Body of pancreas (tissue), 4 donors: ENCODE results near the gene MAP2K7. TPM values are rescaled to one million over a fixed set of nuclear protein-coding genes. Genes with fewer than 3 reads are reported as not detected.

Experiments used
- ATAC-seq: fragments of 150-250 bp; one replicate; pipeline ENCODE4 v1.9.1; 2016
- DNase-seq, 4 donors: peaks; one replicate each; pipeline ENCODE4 v3.0.0-alpha.2; 2019
- H3K27ac ChIP-seq, 4 donors: fragments of 200-600 bp; sonication (generic); 1 replicate in 3 of 4; 2 replicates in 1 of 4; pipeline versions ENCODE4 v1.5.1 to v1.6.1; 2016 to 2019; ENCODE audit warnings: mild to moderate bottlenecking in 1 of 4, mixed read lengths in 1 of 4, moderate library complexity in 1 of 4
- H3K27me3 ChIP-seq, 2 donors: fragments of 200-600 bp; sonication (generic); one replicate each; pipeline ENCODE4 v1.6.0; 2016; ENCODE audit warnings: mild to moderate bottlenecking in 1 of 2
- H3K36me3 ChIP-seq, 2 donors: fragments of 200-600 bp; sonication (generic); replicated peaks in 1 of 2; 2 replicates each; pipeline ENCODE4 v1.5.1; 2016; ENCODE audit warnings: low read depth in 2 of 2; ENCODE audit not compliant: insufficient read depth in 1 of 2
- H3K4me1 ChIP-seq: fragments of 200-600 bp; sonication (generic); one replicate; pipeline ENCODE4 v1.6.0; 2016
- H3K4me3 ChIP-seq, 2 donors: fragments of 200-600 bp; sonication (generic); 1 replicate in 1 of 2; 2 replicates in 1 of 2; pipeline ENCODE4 v1.5.1; 2016 to 2019
- H3K9me3 ChIP-seq, 3 donors: fragments of 200-600 bp; sonication (generic); 1 replicate in 2 of 3; 2 replicates in 1 of 3; pipeline ENCODE4 v1.5.1; 2016
- CTCF ChIP-seq, 7 experiments: fragments of 450-650 bp in 4 of 7; fragments of 200-600 bp in 3 of 7; sonication (generic) in 3 of 7; IDR thresholded peaks; one replicate each; pipeline ENCODE4 v1.5.1; 2016 to 2019; ENCODE audit warnings: antibody characterized with exemption in 7 of 7
- POLR2A ChIP-seq, 3 donors: fragments of 450-650 bp; IDR thresholded peaks; one replicate each; pipeline ENCODE4 v1.6.1; 2016; ENCODE audit warnings: antibody characterized with exemption in 3 of 3, mild to moderate bottlenecking in 2 of 3
- WGBS, 2 donors: methylation state at CpG; one replicate each; pipeline ENCODE4 v1.1.5; 2017; 5-methylcytosine and 5-hydroxymethylcytosine counted together
- intact Hi-C: fragments of 100-400 bp; cut with DNase I; formaldehyde crosslinking; loops from one replicate; pipeline ENCODE4 v1.15.1; 2023
- total RNA-seq, 2 donors: library from RNA; depleted of rRNA; stranded (reverse); fragments of >200 nt; gene quantifications; one replicate each; pipeline ENCODE4 v1.1.0, GENCODE V29; 2016

The MAP2K7 gene
- total RNA-seq, 2 donors from 2014 or later = 8.0 to 34.9 TPM

DNA sequence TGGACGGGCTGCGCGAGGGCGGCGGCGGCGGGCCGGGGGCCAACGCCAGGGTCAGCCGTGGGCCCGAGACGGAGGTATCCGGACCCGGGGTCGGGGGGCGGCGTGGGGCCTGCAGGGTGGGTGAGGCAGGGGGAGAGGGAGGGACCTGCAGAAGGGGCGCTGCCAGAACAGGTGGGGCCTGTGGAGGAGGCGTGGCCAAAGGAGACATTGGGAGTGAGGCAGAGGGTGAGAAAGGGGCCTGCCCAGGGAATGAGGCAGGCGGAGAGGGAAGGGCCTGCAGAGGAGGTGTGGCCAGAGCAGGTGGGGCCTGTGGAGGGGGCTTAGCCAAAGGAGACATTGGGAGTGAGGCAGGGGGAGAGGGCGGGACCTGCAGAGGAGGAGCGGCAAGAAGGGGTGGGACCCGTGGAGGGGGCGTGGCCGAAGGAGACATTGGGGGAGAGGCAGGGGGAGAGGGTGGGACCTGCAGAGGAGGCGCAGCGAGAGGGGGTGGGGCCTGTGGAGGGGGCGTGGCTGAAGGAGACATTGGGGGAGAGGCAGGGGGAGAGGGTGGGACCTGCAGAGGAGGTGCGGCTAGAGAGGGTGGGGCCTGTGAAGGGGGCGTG is 33.7 kb upstream of the MAP2K7 start:
- peak; percentile 62 to 82 (median 64) for DNase-seq
- peaks cover 54% of the 10 kb centered on the region for H3K4me1 ChIP-seq
- WGBS, 2 donors = 30 to 38% methylated on average over 15 to 28 of the region's 30 CpGs
- H3K36me3 ChIP-seq = no peaks in the 10 kb centered on the region
- ATAC-seq = no peak
- H3K27me3 ChIP-seq = no peaks in the 10 kb centered on the region
- H3K4me3 ChIP-seq = no peak overlapping the region
- H3K9me3 ChIP-seq = no peaks in the 10 kb centered on the region
- H3K27ac ChIP-seq = peak overlapping the region; percentile 81 to 94 (median 91)
- intact Hi-C loops = no loop called here
- TF ChIP-seq POLR2A (IDR thresholded peaks at IDR 0.05) (no peak), CTCF (IDR thresholded peaks at IDR 0.05) (no peak)

DNA sequence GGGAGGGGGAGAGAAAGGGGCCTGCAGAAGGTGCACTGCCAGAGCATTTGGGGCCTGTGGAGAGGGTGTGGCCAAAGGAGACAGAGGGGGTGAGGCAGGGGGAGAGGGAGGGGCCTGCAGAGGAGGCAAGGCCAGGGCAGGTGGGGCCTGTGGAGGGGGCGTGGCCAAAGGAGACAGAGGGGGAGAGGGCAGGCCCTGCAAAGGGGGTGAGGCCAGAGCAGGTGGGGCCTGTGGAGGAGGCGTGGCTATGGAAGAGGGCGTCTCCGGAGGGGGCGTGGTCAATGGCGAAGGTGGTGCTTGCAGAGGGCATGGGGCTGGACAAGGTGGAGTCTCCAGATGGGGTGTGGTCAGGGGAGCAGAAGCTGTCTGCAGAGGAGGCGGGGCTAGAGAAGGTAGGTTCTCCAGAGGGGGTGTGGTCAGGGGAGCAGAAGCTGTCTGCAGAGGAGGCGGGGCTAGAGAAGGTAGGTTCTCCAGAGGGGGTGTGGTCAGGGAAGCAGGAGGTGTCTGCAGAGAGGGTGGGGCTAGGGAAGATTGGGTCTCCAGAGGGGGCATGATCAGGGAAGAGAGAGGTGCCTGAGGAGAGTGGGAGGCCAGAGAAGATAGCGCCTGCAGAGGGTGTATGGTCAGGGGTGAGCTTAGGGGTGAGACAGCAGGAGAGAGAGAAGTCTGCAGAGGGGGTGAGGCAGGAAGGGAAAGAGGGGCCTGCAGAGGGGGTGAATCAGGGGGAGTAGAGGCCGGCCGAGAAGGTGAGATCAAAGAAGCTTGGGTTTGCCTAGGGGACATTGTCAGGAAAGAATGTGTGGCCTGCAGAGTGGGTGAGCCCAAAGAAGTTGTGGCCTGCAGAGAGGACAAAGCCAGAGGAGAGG is 32.9 kb upstream of the MAP2K7 start:
- intact Hi-C loops = no loop called here
- no peak for TF ChIP-seq POLR2A (IDR thresholded peaks at IDR 0.05)
- no peak for TF ChIP-seq CTCF (IDR thresholded peaks at IDR 0.05)
- H3K4me3 ChIP-seq = no peak overlapping the region
- no peaks in the 10 kb centered on the region for H3K27me3 ChIP-seq
- no peak for ATAC-seq
- 52 to 57% methylated on average over 11 of the region's 11 CpGs for WGBS, 2 donors
- peak overlapping the region in 3 of 4 donors; percentile 76 to 85 (median 81) for H3K27ac ChIP-seq
- peak; percentile 66 to 71 (median 70) for DNase-seq
- H3K36me3 ChIP-seq = no peaks in the 10 kb centered on the region
- no peaks in the 10 kb centered on the region for H3K9me3 ChIP-seq
- peaks cover 54% of the 10 kb centered on the region for H3K4me1 ChIP-seq

- intact Hi-C loops = no loop called here
- Histone ChIP-seq H3K27ac (peak overlapping the region in 3 of 4 donors; percentile 76 to 85 (median 81)), H3K27me3 (no peaks in the 10 kb centered on the region), H3K4me1 (peaks cover 54% of the 10 kb centered on the region), H3K4me3 (no peak overlapping the region), H3K9me3 (no peaks in the 10 kb centered on the region), H3K36me3 (no peaks in the 10 kb centered on the region)
- DNase-seq = peak; percentile 94 to 98 (median 96)
- peak; percentile 34 for ATAC-seq
- 6 to 7% methylated on average over 31 to 33 of the region's 33 CpGs for WGBS, 2 donors
- peak in 2 of 3 donors; percentile 11 to 39 for TF ChIP-seq POLR2A (IDR thresholded peaks at IDR 0.05)
- TF ChIP-seq CTCF (IDR thresholded peaks at IDR 0.05) = no peak
These were observed 32.0 kb upstream of the MAP2K7 start for GRCh38 chr19:7871437-7872305.

DNA sequence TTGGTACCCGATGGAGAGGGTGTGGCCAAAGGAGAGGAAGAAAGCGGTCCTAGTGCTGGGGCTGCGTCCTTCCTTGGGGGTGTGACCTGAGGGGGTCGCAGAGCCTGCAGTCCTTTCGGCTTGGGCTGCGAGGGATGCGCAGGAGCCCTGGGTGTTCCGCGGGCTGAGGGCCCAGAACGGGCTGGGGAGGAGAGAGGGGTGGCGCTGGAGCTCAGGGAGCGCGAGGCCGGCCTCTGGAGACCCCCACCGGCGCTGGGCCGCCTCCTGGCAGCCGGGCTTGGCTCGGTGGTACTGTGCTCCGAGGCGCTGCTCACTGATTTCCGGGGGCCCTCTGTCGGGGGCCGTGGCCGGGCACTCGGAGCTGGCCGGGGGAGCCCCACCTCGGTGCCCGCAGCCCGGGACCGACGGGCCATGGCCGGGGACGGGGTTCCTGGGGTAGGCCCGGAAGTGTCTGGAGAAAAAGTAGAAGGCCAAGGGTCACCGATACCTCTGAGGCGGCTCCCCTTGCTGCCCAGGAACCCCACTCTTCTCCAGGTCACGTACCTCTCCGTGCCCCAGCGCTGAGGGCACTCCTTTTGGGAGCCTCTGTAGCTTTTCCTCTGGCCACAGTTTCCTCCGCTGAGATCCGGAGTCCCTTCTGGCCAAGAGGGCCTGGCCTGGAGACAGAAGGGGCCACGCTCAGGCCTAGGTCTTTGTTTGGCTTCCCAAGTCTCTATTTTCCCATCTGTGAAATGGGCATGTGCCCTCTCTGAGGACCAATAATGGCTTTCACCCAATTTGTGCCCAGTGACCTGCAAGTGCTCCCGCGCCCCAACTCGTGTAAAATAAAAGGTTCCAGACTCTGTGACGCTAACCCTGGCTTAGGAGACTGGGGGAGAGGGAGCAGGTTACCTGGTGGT is 31.1 kb upstream of the MAP2K7 start:
- Histone ChIP-seq H3K4me3 (no peak overlapping the region), H3K36me3 (no peaks in the 10 kb centered on the region), H3K27me3 (no peaks in the 10 kb centered on the region), H3K4me1 (peaks cover 54% of the 10 kb centered on the region), H3K27ac (peak overlapping the region in 2 of 4 donors; percentile 76 to 85), H3K9me3 (no peaks in the 10 kb centered on the region)
- 74 to 85% methylated on average over 13 to 47 of the region's 47 CpGs for WGBS, 2 donors
- ATAC-seq (no peak), DNase-seq (no peak)
- TF ChIP-seq POLR2A (IDR thresholded peaks at IDR 0.05) = no peak
- TF ChIP-seq CTCF (IDR thresholded peaks at IDR 0.05) = no peak
- intact Hi-C loops = no loop called here
